Large intestine (tissue), 3 donors: ENCODE measurements around the gene KIFC3. TPM values are rescaled to one million over a fixed set of nuclear protein-coding genes. Genes with fewer than 3 reads are reported as not detected.
"Not testable (repeated sequence)": the region's sequence is repeated elsewhere in the genome, so short reads cannot be mapped to it uniquely, and the experiment has no call there.

Source experiments
- DNase-seq, 2 donors: peaks; one replicate each; pipeline versions ENCODE4 v3.0.0 to v3.0.0-alpha.2; 2013
- H3K27ac ChIP-seq: one replicate; pipeline ENCODE4 v1.5.1; 2013; ENCODE audit warnings: low read length
- H3K27me3 ChIP-seq: 2 replicates; pipeline ENCODE4 v1.6.1; 2013; ENCODE audit warnings: low read length; ENCODE audit not compliant: control insufficient read depth, insufficient read depth
- H3K36me3 ChIP-seq: 2 replicates; pipeline ENCODE4 v1.6.1; 2013; ENCODE audit warnings: low read length; ENCODE audit not compliant: control insufficient read depth, insufficient read depth
- H3K4me1 ChIP-seq: one replicate; pipeline ENCODE4 v1.6.1; 2013; ENCODE audit warnings: low read length; ENCODE audit not compliant: control insufficient read depth, insufficient read depth
- H3K4me3 ChIP-seq: one replicate; pipeline ENCODE4 v1.5.1; 2013; ENCODE audit warnings: low read length
- H3K9me3 ChIP-seq: one replicate; pipeline ENCODE4 v1.6.1; 2013; ENCODE audit warnings: mild to moderate bottlenecking, low read depth, low read length, moderate library complexity; ENCODE audit not compliant: control insufficient read depth
- WGBS: methylation state at CpG from one replicate; pipeline ENCODE4 v1.1.5; 2013; ENCODE audit warnings: low lambda C conversion rate; ENCODE audit not compliant: insufficient coverage; 5-methylcytosine and 5-hydroxymethylcytosine counted together
- polyA plus RNA-seq: library from polyadenylated mRNA; unstranded; fragments of 120-200 nt; gene quantifications from one replicate; pipeline ENCODE4 v1.2.1, GENCODE V29; 2013

Gene KIFC3
- polyA plus RNA-seq, 1 donor, result 82.3 TPM

DNA sequence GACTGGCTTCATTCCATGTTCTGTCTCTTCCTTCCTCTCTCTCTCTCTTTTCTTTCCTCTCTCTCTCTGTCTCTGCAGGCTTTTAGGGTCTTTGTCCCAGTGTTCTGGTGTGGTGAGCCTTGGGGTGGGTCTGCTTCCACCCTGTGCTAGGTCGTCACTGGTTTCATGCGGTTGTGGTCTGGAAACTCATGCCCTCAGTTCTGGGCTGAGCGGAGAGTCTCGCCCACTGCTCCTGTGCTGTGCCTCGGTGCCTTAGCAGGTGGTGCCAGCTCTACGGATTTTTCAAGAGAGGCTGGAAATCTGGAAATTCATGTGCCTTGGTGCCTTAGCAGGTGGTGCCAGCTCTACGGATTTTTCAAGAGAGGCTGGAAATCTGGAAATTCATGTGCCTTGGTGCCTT lies 56.0 kb downstream of the KIFC3 start:
- not testable (repeated sequence) for H3K9me3 ChIP-seq, H3K27me3 ChIP-seq, H3K4me3 ChIP-seq, H3K4me1 ChIP-seq, DNase-seq, H3K27ac ChIP-seq
- peaks cover 23% of the 10 kb centered on the region for H3K36me3 ChIP-seq
- WGBS, result no CpG with 5 or more reads among the region's 7 CpGs

DNA sequence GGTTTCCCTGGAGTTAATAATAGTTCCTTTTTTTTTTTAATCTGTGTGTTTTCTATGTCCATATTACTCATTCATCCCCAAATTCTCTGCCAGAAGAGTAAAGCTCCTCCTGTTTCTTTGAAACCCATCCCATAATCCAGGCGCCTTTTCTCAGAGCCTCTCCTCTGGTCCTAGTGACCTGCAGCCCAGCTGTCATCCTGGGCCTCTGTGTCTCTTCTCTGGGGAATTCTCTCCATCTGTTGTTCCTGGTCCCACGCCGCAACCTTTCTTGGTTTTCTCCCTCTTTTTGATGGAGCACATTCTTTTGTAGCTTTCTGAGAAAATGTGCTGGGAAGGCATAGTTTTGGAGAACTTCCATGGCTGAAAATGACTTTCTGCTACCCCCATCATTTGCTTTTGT lies 56.5 kb downstream of the KIFC3 start:
- Histone ChIP-seq H3K9me3 (no peaks in the 10 kb centered on the region), H3K27me3 (no peaks in the 10 kb centered on the region)

DNA sequence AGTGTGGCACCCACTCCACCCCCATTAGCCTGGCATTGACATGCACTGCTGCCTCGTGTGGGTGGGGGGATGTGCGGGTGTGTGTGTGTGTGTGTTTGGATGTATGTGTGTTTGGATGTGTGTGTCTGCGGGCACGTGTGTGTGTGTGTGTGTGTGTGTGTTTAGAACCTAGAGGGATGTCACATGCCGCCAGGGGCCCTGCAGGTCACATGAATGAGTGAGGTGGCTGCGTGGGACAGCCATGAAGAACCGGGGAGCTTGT lies 57.7 kb downstream of the KIFC3 start:
- no peaks in the 10 kb centered on the region for H3K9me3 ChIP-seq
- H3K27me3 ChIP-seq, result no peaks in the 10 kb centered on the region
- WGBS, result no CpG with 5 or more reads among the region's 7 CpGs
- no peak overlapping the region for H3K4me3 ChIP-seq
- H3K36me3 ChIP-seq, result peaks cover 27% of the 10 kb centered on the region
- H3K27ac ChIP-seq, result no peak overlapping the region
- H3K4me1 ChIP-seq, result no peaks in the 10 kb centered on the region
- DNase-seq, result no peak

More for the DNA sequence above, 56.5 kb downstream of the KIFC3 start:
- Histone ChIP-seq H3K36me3 (peaks cover 24% of the 10 kb centered on the region), H3K27ac (no peak overlapping the region), H3K4me3 (no peak overlapping the region), H3K4me1 (no peaks in the 10 kb centered on the region)
- WGBS, result no CpG with 5 or more reads among the region's 3 CpGs
- DNase-seq, result no peak

DNA sequence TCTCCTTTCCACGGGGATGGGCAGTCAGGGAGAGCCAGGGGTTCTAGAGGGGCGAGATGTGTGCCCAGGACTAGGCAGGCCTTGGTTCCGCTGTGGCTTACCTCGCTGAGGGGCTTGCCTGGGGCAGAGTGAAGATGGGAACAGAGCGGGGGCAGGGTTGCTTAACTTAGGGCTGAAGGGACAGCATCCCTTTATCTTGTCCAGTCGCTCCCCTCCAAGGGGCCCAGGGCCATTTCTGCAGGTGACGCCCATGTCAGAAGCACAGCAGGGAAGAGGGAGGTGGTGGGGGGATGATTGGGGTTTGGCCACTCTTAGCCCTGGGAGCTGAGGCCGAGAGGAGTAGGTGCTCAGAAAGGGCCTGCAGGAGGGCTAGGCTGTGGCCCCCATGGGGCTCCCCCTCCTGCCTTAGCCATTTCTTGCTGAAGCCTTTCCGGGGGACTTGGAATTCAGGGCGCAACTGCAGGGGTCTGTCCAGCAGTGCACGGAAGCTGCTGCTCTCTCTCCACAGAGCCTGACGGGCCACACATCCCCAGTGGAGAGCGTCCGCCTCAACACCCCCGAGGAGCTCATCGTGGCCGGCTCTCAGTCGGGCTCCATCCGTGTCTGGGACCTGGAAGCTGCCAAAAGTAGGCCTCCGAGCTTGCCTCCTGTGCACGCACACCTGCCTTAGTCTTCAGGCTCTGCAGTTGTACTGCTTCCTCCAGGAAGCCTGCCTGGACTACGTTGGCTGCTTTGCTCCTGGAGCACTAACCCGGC lies 58.2 kb downstream of the KIFC3 start:
- no peaks in the 10 kb centered on the region for H3K27me3 ChIP-seq
- H3K9me3 ChIP-seq, result no peaks in the 10 kb centered on the region
- H3K27ac ChIP-seq, result no peak overlapping the region
- no CpG with 5 or more reads among the region's 23 CpGs for WGBS
- H3K4me3 ChIP-seq, result no peak overlapping the region
- no peaks in the 10 kb centered on the region for H3K4me1 ChIP-seq
- H3K36me3 ChIP-seq, result peaks cover 27% of the 10 kb centered on the region
- no peak for DNase-seq

DNA sequence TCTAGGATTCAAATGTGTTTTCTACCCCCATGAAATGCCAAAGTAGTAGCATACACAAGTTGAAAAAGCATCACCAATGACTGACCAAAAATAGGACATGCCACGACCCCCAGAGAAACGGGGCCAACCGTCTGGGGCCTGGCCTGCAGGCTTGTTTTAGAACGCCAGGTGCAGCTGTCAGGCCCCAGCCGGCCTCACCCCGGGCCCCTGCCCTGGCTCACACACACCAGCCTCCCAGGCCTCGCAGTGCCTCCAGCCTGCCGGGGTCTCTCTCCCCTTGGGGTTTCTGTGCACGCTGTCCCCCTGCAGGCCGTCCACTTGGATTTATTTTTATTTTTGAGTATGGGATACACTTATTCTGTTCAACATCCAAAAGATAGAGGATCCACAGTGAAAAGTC lies 58.8 kb downstream of the KIFC3 start:
- no CpG with 5 or more reads among the region's 10 CpGs for WGBS

DNA sequence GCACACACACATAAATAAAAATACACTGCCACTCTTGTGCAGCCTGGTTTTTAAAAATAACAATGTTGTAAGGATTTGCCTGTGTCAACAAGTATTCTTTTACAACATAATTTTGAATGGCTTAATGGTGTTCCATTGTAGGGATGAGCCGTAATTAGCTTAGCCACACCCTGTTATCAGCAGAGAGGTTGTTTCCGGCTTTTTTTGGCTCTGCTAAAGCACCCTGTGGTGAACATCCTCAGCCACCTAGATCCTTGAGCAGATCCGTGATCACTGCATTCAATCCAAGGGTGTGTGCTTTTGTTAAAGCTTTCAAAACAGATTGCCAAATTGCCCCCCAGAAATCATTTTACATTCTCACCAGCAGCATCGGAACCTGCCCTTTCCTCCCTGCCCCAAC lies 59.7 kb downstream of the KIFC3 start:
- WGBS, result no CpG with 5 or more reads among the region's 4 CpGs
- Histone ChIP-seq H3K36me3 (peaks cover 22% of the 10 kb centered on the region), H3K27me3 (no peaks in the 10 kb centered on the region), H3K4me1 (no peaks in the 10 kb centered on the region), H3K27ac (no peak overlapping the region), H3K4me3 (no peak overlapping the region), H3K9me3 (no peaks in the 10 kb centered on the region)
- DNase-seq, result no peak

More for the DNA sequence above, 58.8 kb downstream of the KIFC3 start:
- Histone ChIP-seq H3K4me3 (no peak overlapping the region), H3K27me3 (no peaks in the 10 kb centered on the region), H3K9me3 (no peaks in the 10 kb centered on the region), H3K4me1 (no peaks in the 10 kb centered on the region), H3K27ac (no peak overlapping the region), H3K36me3 (peaks cover 27% of the 10 kb centered on the region)
- no peak for DNase-seq

DNA sequence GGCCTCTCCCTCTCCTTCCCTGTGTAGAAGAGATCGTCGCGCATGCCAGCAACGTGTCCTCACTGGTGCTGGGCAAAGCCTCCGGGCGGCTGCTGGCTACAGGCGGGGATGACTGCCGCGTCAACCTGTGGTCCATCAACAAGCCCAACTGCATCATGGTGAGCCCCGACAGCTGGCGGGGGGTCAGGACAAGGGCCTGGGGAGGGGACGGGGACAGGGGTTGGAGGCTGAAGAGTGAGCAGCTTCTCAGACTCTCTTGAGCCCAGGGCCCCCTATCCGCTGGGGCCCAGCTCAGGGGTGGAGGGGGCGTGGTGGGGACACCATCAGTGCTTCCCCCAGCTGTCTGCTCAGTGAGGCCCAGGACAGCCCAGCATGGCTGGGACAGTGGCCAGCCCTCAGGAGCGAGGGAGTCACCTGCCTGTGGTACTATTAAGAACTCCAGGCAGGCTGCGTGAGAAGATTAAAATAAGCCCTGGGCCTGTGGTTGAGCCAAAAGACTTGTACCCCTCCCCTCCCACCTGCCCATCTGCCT lies 60.6 kb downstream of the KIFC3 start:
- Histone ChIP-seq H3K27ac (no peak overlapping the region), H3K4me1 (peaks cover 7% of the 10 kb centered on the region), H3K4me3 (no peak overlapping the region), H3K27me3 (no peaks in the 10 kb centered on the region), H3K36me3 (peaks cover 22% of the 10 kb centered on the region), H3K9me3 (no peaks in the 10 kb centered on the region)
- WGBS, result no CpG with 5 or more reads among the region's 16 CpGs
- no peak for DNase-seq

DNA sequence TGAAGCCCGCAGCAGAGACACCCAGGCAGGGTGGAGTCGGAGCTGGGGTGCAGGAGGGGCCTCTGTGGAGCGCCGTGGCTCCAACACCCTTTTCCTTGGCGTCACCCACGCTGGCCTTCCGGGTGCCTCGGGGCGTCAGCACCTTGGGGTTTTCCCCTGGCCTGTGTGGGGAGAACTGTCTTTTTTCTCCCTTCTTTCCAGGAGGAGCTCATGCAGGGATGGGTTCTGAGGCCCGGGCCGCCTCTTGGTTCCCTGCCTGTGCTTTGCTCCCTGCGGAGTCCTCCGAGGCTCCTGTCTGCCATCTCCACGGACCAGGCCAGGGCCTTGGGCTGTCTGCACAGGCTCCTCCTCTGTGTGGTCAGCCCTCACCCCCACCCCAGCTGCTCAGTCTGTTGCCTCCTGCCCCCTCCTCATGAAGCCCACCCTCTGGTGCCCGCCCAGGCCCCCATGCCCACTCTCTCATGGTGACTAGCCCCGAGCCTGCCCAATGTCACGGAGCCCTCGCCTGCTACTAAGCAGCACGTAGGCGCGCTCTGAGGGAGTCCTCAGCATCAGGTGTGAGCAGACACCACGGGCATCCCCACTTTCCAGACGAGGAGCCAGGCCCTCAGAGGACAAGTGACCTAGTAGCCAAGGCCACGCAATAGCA lies 61.7 kb downstream of the KIFC3 start:
- H3K27ac ChIP-seq, result no peak overlapping the region
- no peak for DNase-seq
- H3K4me3 ChIP-seq, result no peak overlapping the region
- peaks cover 22% of the 10 kb centered on the region for H3K36me3 ChIP-seq
- no peaks in the 10 kb centered on the region for H3K27me3 ChIP-seq
- no CpG with 5 or more reads among the region's 24 CpGs for WGBS
- H3K9me3 ChIP-seq, result no peaks in the 10 kb centered on the region
- H3K4me1 ChIP-seq, result peaks cover 8% of the 10 kb centered on the region

DNA sequence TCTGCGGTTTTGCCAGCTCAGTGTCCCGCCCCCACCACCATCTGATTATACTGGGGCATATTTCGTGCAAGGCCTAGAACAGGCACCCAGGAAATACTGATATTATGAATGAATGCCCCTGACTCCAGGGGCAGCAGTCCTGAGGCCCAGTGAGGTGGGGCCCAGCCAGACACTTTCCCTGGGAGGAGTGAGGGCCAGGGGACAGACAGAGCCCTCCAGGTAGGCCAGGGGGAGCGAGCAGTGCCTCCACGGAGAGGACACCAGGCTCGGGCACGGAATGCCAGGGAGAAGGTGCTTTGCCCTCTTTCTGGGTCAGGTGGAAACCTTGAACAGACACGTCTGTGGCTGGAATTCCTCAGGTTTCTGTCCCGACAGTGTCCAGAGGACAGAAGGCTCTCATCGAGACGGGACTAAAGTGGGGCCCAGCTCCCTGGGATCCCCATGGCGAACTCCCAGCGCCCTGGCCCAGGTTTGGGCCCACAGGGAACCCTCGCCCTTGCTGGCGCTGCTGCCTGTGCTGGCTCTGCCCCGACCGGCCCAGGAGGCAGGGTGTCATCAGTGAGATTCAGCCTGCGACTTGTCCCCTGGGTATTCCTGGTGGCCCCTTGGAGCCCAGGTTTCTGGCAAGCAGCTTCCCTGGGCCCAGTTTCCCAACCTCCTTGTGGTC lies 62.4 kb downstream of the KIFC3 start:
- H3K4me1 ChIP-seq, result peaks cover 8% of the 10 kb centered on the region
- H3K36me3 ChIP-seq, result peaks cover 22% of the 10 kb centered on the region
- H3K9me3 ChIP-seq, result no peaks in the 10 kb centered on the region
- no peak overlapping the region for H3K4me3 ChIP-seq
- DNase-seq, result no peak
- no peak overlapping the region for H3K27ac ChIP-seq
- no peaks in the 10 kb centered on the region for H3K27me3 ChIP-seq
- no CpG with 5 or more reads among the region's 18 CpGs for whole genome bisulfite sequencing

DNA sequence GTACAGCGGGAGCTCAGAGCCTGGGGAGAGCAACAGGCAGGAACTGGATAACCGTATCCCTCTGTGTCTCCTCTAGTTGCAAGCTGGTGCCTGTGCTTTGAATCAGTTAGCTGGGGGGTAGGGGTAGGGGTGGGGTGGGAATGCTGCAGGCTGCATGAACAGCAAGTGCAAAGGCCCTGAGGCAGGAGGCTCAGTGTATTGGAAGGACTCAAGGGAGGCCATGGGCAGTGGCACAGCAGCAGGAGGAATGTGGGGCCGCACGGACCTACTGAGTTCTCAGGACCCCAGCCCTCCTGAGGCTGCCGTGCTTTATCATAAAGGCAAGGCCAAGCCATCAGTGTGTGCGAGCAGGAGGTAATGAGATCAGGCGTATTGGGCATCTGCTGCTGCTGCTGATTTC lies 63.4 kb downstream of the KIFC3 start:
- Histone ChIP-seq H3K4me1 (peaks cover 13% of the 10 kb centered on the region), H3K27ac (no peak overlapping the region), H3K9me3 (no peaks in the 10 kb centered on the region), H3K4me3 (no peak overlapping the region), H3K36me3 (peaks cover 13% of the 10 kb centered on the region), H3K27me3 (no peaks in the 10 kb centered on the region)
- no peak for DNase-seq
- no CpG with 5 or more reads among the region's 7 CpGs for WGBS
